CD4-positive, alpha-beta memory T cell (primary cell): ENCODE data around the gene CHM. TPM values are rescaled to one million over a fixed set of nuclear protein-coding genes. Genes with fewer than 3 reads are reported as not detected.
"Not testable (repeated sequence)": the region's sequence is repeated elsewhere in the genome, so short reads cannot be mapped to it uniquely, and the experiment has no call there.

Source experiments
- CTCF ChIA-PET: fragments of 350-600 bp; sonication (Branson Sonifier 250); formaldehyde crosslinking; loops from one replicate; lab custom pipeline; 2021; ENCODE audit warnings: inconsistent platforms; ENCODE audit not compliant: partially characterized antibody; lab: Charles Lee
- POLR2A ChIA-PET: fragments of 350-600 bp; sonication (Branson Sonifier 250); formaldehyde crosslinking; loops from one replicate; lab custom pipeline; 2021; ENCODE audit not compliant: partially characterized antibody; lab: Charles Lee
- DNase-seq, 5 donors: peaks; one replicate each; pipeline versions ENCODE4 v3.0.0 to v3.0.0-alpha.2; 2020 to 2022; ENCODE audit warnings: mixed read lengths in 1 of 5
- H3K27ac ChIP-seq: one replicate; pipeline ENCODE4 v1.7.0; 2013; ENCODE audit warnings: low read depth, low read length
- H3K27me3 ChIP-seq: 2 replicates; pipeline ENCODE4 v1.7.0; 2013; ENCODE audit warnings: mild to moderate bottlenecking, low read length, moderate library complexity; ENCODE audit not compliant: insufficient read depth
- H3K36me3 ChIP-seq: 2 replicates; pipeline ENCODE4 v1.7.0; 2013; ENCODE audit warnings: mild to moderate bottlenecking, low read length, moderate library complexity; ENCODE audit not compliant: insufficient read depth
- H3K4me1 ChIP-seq: 2 replicates; pipeline ENCODE4 v1.7.0; 2013; ENCODE audit warnings: mild to moderate bottlenecking, low read length, moderate library complexity; ENCODE audit not compliant: insufficient read depth
- H3K4me3 ChIP-seq, 2 donors: one replicate each; pipeline ENCODE4 v1.7.0; 2013; ENCODE audit warnings: low read length in 2 of 2, mild to moderate bottlenecking in 1 of 2
- H3K9me3 ChIP-seq, 2 donors: one replicate each; pipeline ENCODE4 v1.7.0; 2013; ENCODE audit warnings: low read length in 2 of 2, control low read depth in 1 of 2; ENCODE audit not compliant: control insufficient read depth in 1 of 2
- H3K27ac Mint-ChIP-seq, 7 donors: one replicate each; pipeline ENCODE4 v1.8.0; 2020 to 2021; ENCODE audit warnings: mixed read lengths in 7 of 7, mild to moderate bottlenecking in 6 of 7, inconsistent platforms in 3 of 7, moderate library complexity in 3 of 7
- H3K27me3 Mint-ChIP-seq, 2 donors: one replicate each; pipeline ENCODE4 v1.8.0; 2020 to 2021; ENCODE audit warnings: mixed read lengths in 2 of 2
- H3K36me3 Mint-ChIP-seq, 2 donors: one replicate each; pipeline ENCODE4 v1.8.0; 2020 to 2021; ENCODE audit warnings: mixed read lengths in 2 of 2, inconsistent platforms in 1 of 2, mild to moderate bottlenecking in 1 of 2
- H3K4me1 Mint-ChIP-seq, 4 donors: one replicate each; pipeline ENCODE4 v1.8.0; 2020 to 2021; ENCODE audit warnings: mixed read lengths in 4 of 4, mild to moderate bottlenecking in 1 of 4
- H3K4me3 Mint-ChIP-seq, 8 donors: one replicate each; pipeline ENCODE4 v1.8.0; 2020 to 2021; ENCODE audit warnings: mixed read lengths in 8 of 8, mild to moderate bottlenecking in 7 of 8, moderate library complexity in 6 of 8, inconsistent platforms in 3 of 8
- H3K9me3 Mint-ChIP-seq, 8 donors: one replicate each; pipeline ENCODE4 v1.8.0; 2020 to 2021; ENCODE audit warnings: mixed read lengths in 8 of 8, mild to moderate bottlenecking in 5 of 8, inconsistent platforms in 3 of 8, moderate library complexity in 1 of 8
- intact Hi-C: fragments of 100-400 bp; cut with micrococcal nuclease; formaldehyde crosslinking; loops from one replicate; pipeline ENCODE4 v1.15.1; 2023
- polyA plus RNA-seq, 2 donors: library from polyadenylated mRNA; unstranded; fragments of 300-500 nt; fragmentation: Illumina TruSeq; gene quantifications; one replicate each; pipeline ENCODE4 v1.2.3, GENCODE V29; 2021
- total RNA-seq, 2 experiments: library from RNA; stranded (reverse); gene quantifications; one replicate each; pipeline ENCODE4 v1.2.3, GENCODE V29; 2021

CHM gene
- total and polyA plus RNA-seq, 4 experiments from 2014 or later: 5.6 to 22.3 (median 13.8) TPM

GRCh38 chrX:85939942-85940341 lies 107.4 kb downstream of the CHM start:
- H3K4me3 Mint-ChIP-seq, H3K4me1 Mint-ChIP-seq, H3K27ac Mint-ChIP-seq, H3K27me3 Mint-ChIP-seq, H3K27me3 ChIP-seq, H3K27ac ChIP-seq, POLR2A ChIA-PET, intact Hi-C loops, H3K36me3 ChIP-seq, H3K9me3 ChIP-seq, H3K4me3 ChIP-seq, DNase-seq, CTCF ChIA-PET, H3K9me3 Mint-ChIP-seq, H3K4me1 ChIP-seq: not testable (repeated sequence)
- H3K36me3 Mint-ChIP-seq: peaks cover 17 to 30% of the 10 kb centered on the region in 2 donors

DNA sequence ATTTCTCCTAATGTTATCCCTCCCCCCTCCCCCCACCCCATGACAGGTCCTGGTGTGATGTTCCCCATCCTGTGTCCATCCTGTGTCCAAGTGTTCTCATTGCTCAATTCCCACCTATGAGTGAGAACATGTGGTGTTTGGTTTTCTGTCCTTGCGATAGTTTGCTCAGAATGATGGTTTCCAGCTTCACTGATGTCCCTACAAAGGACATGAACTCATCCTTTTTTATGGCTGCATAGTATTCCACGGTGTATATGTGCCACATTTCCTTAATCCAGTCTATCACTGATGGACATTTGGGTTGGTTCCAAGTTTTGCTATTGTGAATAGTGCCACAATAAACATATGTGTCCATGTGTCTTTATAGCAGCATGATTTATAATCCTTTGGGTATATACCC lies 113.0 kb downstream of the CHM start:
- H3K4me3 Mint-ChIP-seq, intact Hi-C loops, H3K4me3 ChIP-seq, H3K27ac ChIP-seq, H3K4me1 Mint-ChIP-seq, H3K27ac Mint-ChIP-seq, H3K9me3 ChIP-seq, H3K27me3 Mint-ChIP-seq, CTCF ChIA-PET, POLR2A ChIA-PET, H3K4me1 ChIP-seq, H3K27me3 ChIP-seq, H3K9me3 Mint-ChIP-seq, DNase-seq, H3K36me3 ChIP-seq: not testable (repeated sequence)
- peaks cover 10 to 11% of the 10 kb centered on the region in 2 donors for H3K36me3 Mint-ChIP-seq

DNA sequence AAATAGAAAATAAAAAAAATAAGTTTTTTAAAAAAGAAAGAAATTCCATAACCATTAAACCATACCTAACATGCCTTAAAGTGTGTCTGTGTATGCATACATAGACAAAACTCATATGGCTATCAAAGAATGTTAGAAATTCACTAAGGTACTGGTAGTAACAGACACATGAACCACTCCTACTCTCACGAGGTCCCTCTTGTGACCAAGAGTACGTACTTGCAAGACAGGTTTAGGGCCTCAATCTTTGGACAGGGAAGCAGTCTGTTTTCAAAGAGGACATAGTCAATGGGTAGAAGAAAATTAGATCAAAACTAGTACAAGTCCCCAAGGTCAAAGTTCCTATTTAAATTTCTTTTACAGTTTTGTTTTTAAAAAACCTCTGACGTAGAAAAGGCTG lies 117.3 kb downstream of the CHM start:
- Histone ChIP-seq H3K4me3 (no peak overlapping the region), H3K27ac (no peak overlapping the region), H3K36me3 (no peaks in the 10 kb centered on the region), H3K27me3 (no peaks in the 10 kb centered on the region), H3K9me3 (no peaks in the 10 kb centered on the region), H3K4me1 (no peaks in the 10 kb centered on the region)
- CTCF ChIA-PET: no interaction called here
- H3K9me3 Mint-ChIP-seq: peaks cover 0 to 1% (median 0%) of the 10 kb centered on the region in 8 donors
- peaks cover 5 to 9% of the 10 kb centered on the region in 2 donors for H3K36me3 Mint-ChIP-seq
- no peak overlapping the region for H3K4me3 Mint-ChIP-seq
- H3K4me1 Mint-ChIP-seq: peaks cover 0 to 3% (median 0%) of the 10 kb centered on the region in 4 donors
- intact Hi-C loops: no loop called here
- POLR2A ChIA-PET: no interaction called here
- no peak overlapping the region for H3K27ac Mint-ChIP-seq
- no peak for DNase-seq
- no peaks in the 10 kb centered on the region for H3K27me3 Mint-ChIP-seq

GRCh38 chrX:85928606-85929005 lies 118.8 kb downstream of the CHM start:
- no peaks in the 10 kb centered on the region for H3K4me1 ChIP-seq
- CTCF ChIA-PET: no interaction called here
- H3K4me3 ChIP-seq: no peak overlapping the region
- POLR2A ChIA-PET: no interaction called here
- no peaks in the 10 kb centered on the region for H3K9me3 ChIP-seq
- H3K27me3 Mint-ChIP-seq: no peaks in the 10 kb centered on the region
- no peaks in the 10 kb centered on the region for H3K27me3 ChIP-seq
- H3K4me3 Mint-ChIP-seq: no peak overlapping the region
- H3K4me1 Mint-ChIP-seq: peaks cover 3 to 11% (median 7%) of the 10 kb centered on the region in 4 donors
- no peak overlapping the region for H3K27ac ChIP-seq
- no peak for DNase-seq
- peaks cover 4 to 6% of the 10 kb centered on the region in 2 donors for H3K36me3 Mint-ChIP-seq
- H3K9me3 Mint-ChIP-seq: peaks cover 0 to 1% (median 0%) of the 10 kb centered on the region in 8 donors
- intact Hi-C loops: no loop called here
- H3K36me3 ChIP-seq: no peaks in the 10 kb centered on the region
- H3K27ac Mint-ChIP-seq: no peak overlapping the region

GRCh38 chrX:85927740-85928139 lies 119.6 kb downstream of the CHM start:
- no peaks in the 10 kb centered on the region for H3K27me3 Mint-ChIP-seq
- peaks cover 0 to 1% (median 0%) of the 10 kb centered on the region in 8 donors for H3K9me3 Mint-ChIP-seq
- H3K4me1 Mint-ChIP-seq: peaks cover 5 to 12% (median 9%) of the 10 kb centered on the region in 4 donors
- Histone ChIP-seq H3K36me3 (no peaks in the 10 kb centered on the region), H3K9me3 (no peaks in the 10 kb centered on the region), H3K27ac (no peak overlapping the region), H3K27me3 (no peaks in the 10 kb centered on the region), H3K4me3 (no peak overlapping the region), H3K4me1 (no peaks in the 10 kb centered on the region)
- no peak for DNase-seq
- H3K36me3 Mint-ChIP-seq: peaks cover 4% of the 10 kb centered on the region in 2 donors
- intact Hi-C loops: no loop called here
- POLR2A ChIA-PET: no interaction called here
- no peak overlapping the region for H3K27ac Mint-ChIP-seq
- CTCF ChIA-PET: no interaction called here
- no peak overlapping the region for H3K4me3 Mint-ChIP-seq

DNA sequence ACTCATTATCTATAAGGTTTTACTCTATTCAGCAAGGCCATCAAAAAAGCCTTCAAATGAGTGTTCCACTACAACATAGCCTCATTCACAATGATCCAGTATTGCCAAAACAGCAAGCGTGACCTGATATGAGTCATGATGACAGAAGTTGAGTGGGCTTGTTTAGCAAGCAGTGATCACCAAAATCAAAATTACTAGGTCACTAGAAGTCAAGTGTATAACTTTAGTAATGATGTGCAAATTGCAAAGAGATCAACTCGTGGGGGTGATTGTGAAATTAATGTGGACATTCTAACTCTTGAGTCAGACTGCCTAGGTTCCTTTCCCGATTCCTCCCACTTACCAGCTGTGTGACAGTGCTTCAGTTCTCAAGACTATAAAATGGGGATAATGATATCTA lies 124.5 kb downstream of the CHM start:
- H3K27me3 Mint-ChIP-seq: no peaks in the 10 kb centered on the region
- no peaks in the 10 kb centered on the region for H3K27me3 ChIP-seq
- peaks cover 7 to 22% (median 9%) of the 10 kb centered on the region in 4 donors for H3K4me1 Mint-ChIP-seq
- no peak overlapping the region for H3K27ac Mint-ChIP-seq
- H3K4me3 ChIP-seq: no peak overlapping the region
- CTCF ChIA-PET: no interaction called here
- POLR2A ChIA-PET: no interaction called here
- intact Hi-C loops: no loop called here
- no peak for DNase-seq
- H3K4me1 ChIP-seq: no peaks in the 10 kb centered on the region
- peaks cover 0 to 14% of the 10 kb centered on the region in 2 donors for H3K36me3 Mint-ChIP-seq
- no peak overlapping the region for H3K27ac ChIP-seq
- H3K36me3 ChIP-seq: no peaks in the 10 kb centered on the region
- no peaks in the 10 kb centered on the region for H3K9me3 ChIP-seq
- no peaks in the 10 kb centered on the region for H3K9me3 Mint-ChIP-seq
- H3K4me3 Mint-ChIP-seq: no peak overlapping the region

GRCh38 chrX:85916656-85917280 lies 130.6 kb downstream of the CHM start:
- H3K9me3 Mint-ChIP-seq, H3K4me3 ChIP-seq, H3K4me3 Mint-ChIP-seq, H3K27me3 ChIP-seq, H3K27ac Mint-ChIP-seq, H3K9me3 ChIP-seq, H3K27ac ChIP-seq, DNase-seq, intact Hi-C loops, CTCF ChIA-PET, H3K36me3 ChIP-seq, H3K4me1 ChIP-seq, POLR2A ChIA-PET, H3K27me3 Mint-ChIP-seq: not testable (repeated sequence)
- Mint-ChIP-seq H3K4me1 (peaks cover 4 to 11% (median 7%) of the 10 kb centered on the region in 4 donors), H3K36me3 (peaks cover 18 to 20% of the 10 kb centered on the region in 2 donors)
